GM12801 (cell line): Measurements from ENCODE around the gene CD2AP.

Experiments
- CTCF ChIP-seq: IDR thresholded peaks from one replicate; pipeline ENCODE4 v1.5.1; 2011; ENCODE audit warnings: control low read depth; ENCODE audit not compliant: insufficient read length; ENCODE audit errors: extremely low read depth

CD2AP gene

GRCh38 chr6:47477497-47478232 is at the start of gene CD2AP:
CD2AP (plus strand) TSS chr6:47477789; CDS start chr6:47478245, 456 bp downstream.
- no peak for TF ChIP-seq CTCF

DNA sequence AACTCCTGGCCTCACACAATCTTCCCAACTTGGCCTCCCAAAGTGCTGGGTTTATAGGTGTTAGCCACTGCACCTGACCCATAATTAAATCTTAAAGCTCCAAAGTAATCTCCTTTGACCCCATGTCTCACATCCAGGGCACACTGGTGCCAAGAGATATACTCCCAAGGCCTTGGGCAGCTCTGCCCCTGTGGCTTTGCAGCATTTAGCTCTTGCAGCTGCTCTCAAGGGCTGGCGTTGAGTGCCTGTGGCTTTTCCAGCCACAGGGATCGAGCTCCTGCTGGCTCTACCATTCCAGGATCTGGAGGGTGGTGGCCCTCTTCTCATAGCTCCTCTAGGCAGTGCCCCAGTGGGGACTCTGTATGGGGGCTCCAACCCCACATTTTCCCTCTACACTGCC is 49.3 kb upstream of the CD2AP start:
- TF ChIP-seq CTCF = no peak

GRCh38 chr6:47428746-47429664 is 48.6 kb upstream of the CD2AP start:
- no peak for TF ChIP-seq CTCF

DNA sequence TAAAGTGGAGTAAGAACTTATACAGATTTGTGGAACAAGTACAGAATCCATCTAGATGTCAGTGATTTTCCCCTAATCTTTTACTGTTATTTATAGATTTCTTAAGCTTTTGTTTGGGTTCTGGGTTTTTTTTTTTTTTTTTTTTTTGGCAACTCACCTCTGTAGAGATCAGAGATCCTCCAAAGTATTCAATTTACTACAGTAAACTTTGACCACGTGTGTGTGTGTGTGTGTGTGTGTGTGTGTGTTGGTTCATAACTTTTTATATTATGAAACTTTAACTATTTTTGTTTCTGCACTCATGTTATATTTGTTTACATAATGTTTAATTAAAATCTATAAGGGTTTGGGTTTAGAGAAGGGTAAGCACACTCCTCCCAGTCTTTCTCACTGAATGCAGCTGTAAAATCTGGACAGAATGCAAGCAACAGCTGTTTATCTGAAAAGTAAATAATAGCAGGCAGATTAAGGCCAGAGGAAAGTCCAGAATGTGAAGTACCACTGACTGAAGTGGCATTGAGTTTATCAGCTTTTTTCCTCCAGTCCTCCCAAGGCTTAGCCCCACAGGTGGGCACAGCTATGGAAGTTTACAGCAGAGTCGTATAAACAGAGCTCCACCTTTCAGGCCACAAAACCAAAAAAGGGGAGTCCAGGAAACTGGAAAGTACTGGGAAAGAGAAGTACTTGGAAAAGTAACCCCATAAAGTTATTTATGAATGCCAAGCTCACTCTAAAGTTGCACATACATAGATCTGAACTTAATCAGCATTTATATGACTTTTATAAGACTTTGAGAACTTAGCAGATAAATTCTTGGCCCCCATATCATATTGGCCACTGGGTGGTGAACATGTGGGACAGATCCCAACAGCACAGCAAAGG is 43.0 kb upstream of the CD2AP start:
- TF ChIP-seq CTCF = no peak

DNA sequence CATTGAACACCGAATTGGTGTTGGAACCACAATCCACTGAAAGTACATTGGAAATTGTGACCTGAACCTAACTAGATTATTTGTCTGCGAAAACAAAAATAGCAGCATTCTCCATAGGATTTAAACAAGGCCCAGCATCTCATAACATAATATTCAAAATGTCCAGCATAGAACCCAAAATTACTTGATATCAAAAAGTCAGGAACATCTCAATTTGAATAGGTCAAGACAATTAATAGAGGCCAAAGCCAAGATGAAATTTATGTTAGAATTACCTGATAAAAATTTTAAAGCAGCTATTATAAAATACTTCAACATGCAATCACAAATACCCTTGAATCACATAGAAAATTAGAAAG is 42.4 kb upstream of the CD2AP start:
- no peak for TF ChIP-seq CTCF

GRCh38 chr6:47437592-47437991 is 40.0 kb upstream of the CD2AP start:
- no peak for TF ChIP-seq CTCF
